Stomach (tissue), 4 donors: Measurements from ENCODE around the gene BCAS3.

Experiments used
- CTCF ChIP-seq, 7 experiments: fragments of 450-650 bp in 4 of 7; fragments of 200-600 bp in 3 of 7; sonication (generic) in 3 of 7; IDR thresholded peaks; one replicate each; pipeline ENCODE4 v1.5.1; 2016 to 2019; ENCODE audit warnings: antibody characterized with exemption in 7 of 7, control low read depth in 2 of 7, mild to moderate bottlenecking in 1 of 7
- POLR2A ChIP-seq, 4 donors: fragments of 450-650 bp; IDR thresholded peaks; one replicate each; pipeline ENCODE4 v1.6.1; 2016; ENCODE audit warnings: antibody characterized with exemption in 4 of 4, control low read depth in 2 of 4, mild to moderate bottlenecking in 1 of 4, moderate library complexity in 1 of 4
- POLR2AphosphoS5 ChIP-seq, 3 donors: sonication (generic); formaldehyde crosslinking; IDR thresholded peaks; one replicate each; pipeline ENCODE4 v1.6.1; 2016; ENCODE audit warnings: antibody characterized with exemption in 3 of 3

GRCh38 chr17:61412143-61412859 lies 734.6 kb downstream of the BCAS3 start:
- TF ChIP-seq CTCF (IDR thresholded peaks at IDR 0.05) (peak in 5 of 7 experiments; percentile 90 to 100 (median 98)), POLR2A (IDR thresholded peaks at IDR 0.05) (no peak), POLR2AphosphoS5 (IDR thresholded peaks at IDR 0.05) (peak in 1 of 3 donors; percentile 62)
